Sigmoid colon (tissue), 4 donors: ENCODE data around the gene DCAF15.

Experiments
- CTCF ChIP-seq, 4 experiments: fragments of 450-650 bp in 3 of 4; fragments of 200-600 bp in 1 of 4; IDR thresholded peaks; one replicate each; pipeline ENCODE4 v1.5.1; 2016 to 2019; ENCODE audit warnings: antibody characterized with exemption in 4 of 4, mild to moderate bottlenecking in 3 of 4, moderate library complexity in 2 of 4
- EP300 ChIP-seq, 4 donors: sonication (generic); formaldehyde crosslinking; IDR thresholded peaks; one replicate each; pipeline ENCODE4 v1.6.1; 2017; ENCODE audit warnings: antibody characterized with exemption in 4 of 4
- POLR2A ChIP-seq, 2 donors: fragments of 450-650 bp; IDR thresholded peaks; one replicate each; pipeline ENCODE4 v1.6.1; 2016; ENCODE audit warnings: antibody characterized with exemption in 2 of 2, mild to moderate bottlenecking in 2 of 2, moderate library complexity in 2 of 2
- POLR2AphosphoS5 ChIP-seq, 4 donors: sonication (generic); formaldehyde crosslinking; IDR thresholded peaks; one replicate each; pipeline ENCODE4 v1.6.1; 2017; ENCODE audit warnings: antibody characterized with exemption in 4 of 4

GRCh38 chr19:13976446-13976845 is 24.1 kb downstream of the DCAF15 start:
- TF ChIP-seq POLR2A (IDR thresholded peaks at IDR 0.05), result no peak
- TF ChIP-seq CTCF (IDR thresholded peaks at IDR 0.05), result no peak
- no peak for TF ChIP-seq EP300 (IDR thresholded peaks at IDR 0.05)
- TF ChIP-seq POLR2AphosphoS5 (IDR thresholded peaks at IDR 0.05), result no peak
